ENCODE measurements around the gene SLC47A2. TPM values are rescaled to one million over a fixed set of nuclear protein-coding genes. Genes with fewer than 3 reads are reported as not detected.

Gene SLC47A2
- total RNA-seq, 1 donor from 2014 or later = not detected

- Mint-ChIP-seq H3K9me3 (no peaks in the 10 kb centered on the region), H3K36me3 (ENCODE audit: low read depth) (no peaks in the 10 kb centered on the region), H3K4me3 (peak overlapping the region; percentile 64), H3K4me1 (peaks cover 45% of the 10 kb centered on the region), H3K27me3 (peaks cover 7% of the 10 kb centered on the region), H3K27ac (peak overlapping the region; percentile 83)
- intact Hi-C loops (cut with micrococcal nuclease) = loop anchor here (2.0 to 5.0 kb wide), 2 partner anchors 107 to 379 kb away; partner anchors contain the start of genes ALDH3A2 and MAPK7
- no peak for DNase-seq
- TF ChIP-seq, protein P1, sequence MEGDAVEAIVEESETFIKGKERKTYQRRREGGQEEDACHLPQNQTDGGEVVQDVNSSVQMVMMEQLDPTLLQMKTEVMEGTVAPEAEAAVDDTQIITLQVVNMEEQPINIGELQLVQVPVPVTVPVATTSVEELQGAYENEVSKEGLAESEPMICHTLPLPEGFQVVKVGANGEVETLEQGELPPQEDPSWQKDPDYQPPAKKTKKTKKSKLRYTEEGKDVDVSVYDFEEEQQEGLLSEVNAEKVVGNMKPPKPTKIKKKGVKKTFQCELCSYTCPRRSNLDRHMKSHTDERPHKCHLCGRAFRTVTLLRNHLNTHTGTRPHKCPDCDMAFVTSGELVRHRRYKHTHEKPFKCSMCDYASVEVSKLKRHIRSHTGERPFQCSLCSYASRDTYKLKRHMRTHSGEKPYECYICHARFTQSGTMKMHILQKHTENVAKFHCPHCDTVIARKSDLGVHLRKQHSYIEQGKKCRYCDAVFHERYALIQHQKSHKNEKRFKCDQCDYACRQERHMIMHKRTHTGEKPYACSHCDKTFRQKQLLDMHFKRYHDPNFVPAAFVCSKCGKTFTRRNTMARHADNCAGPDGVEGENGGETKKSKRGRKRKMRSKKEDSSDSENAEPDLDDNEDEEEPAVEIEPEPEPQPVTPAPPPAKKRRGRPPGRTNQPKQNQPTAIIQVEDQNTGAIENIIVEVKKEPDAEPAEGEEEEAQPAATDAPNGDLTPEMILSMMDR (IDR thresholded peaks at IDR 0.05) = no peak
- POLR2A ChIA-PET = interaction anchor here (0.5 to 2.1 kb wide), 3 partner anchors 8 to 247 kb away, joined by 3 to 15 read pairs (median 4); partner anchors contain the start of gene ALDH3A2
- peak; percentile 37 for ATAC-seq (ENCODE audit: low read depth)
- CTCF ChIA-PET = interaction anchor here (0.7 to 4.5 kb wide), 6 partner anchors 8 to 393 kb away, joined by 3 to 33 read pairs (median 6); partner anchors contain the start of genes B9D1 and MAPK7
Measured at GRCh38 chr17:19755821-19756510, 39.6 kb upstream of the SLC47A2 start.

- Mint-ChIP-seq H3K9me3 (no peaks in the 10 kb centered on the region), H3K4me3 (peak overlapping the region; percentile 64), H3K4me1 (peaks cover 45% of the 10 kb centered on the region), H3K27me3 (peaks cover 11% of the 10 kb centered on the region), H3K36me3 (ENCODE audit: low read depth) (no peaks in the 10 kb centered on the region), H3K27ac (peak overlapping the region; percentile 83)
- intact Hi-C loops (cut with micrococcal nuclease) = loop anchor here (2.0 to 5.0 kb wide), 2 partner anchors 107 to 378 kb away; partner anchors contain the start of genes ALDH3A2 and MAPK7
- POLR2A ChIA-PET = interaction anchor here (0.5 to 2.1 kb wide), 4 partner anchors 9 to 246 kb away, joined by 3 to 15 read pairs (median 6); partner anchors contain the start of gene ALDH3A2
- DNase-seq = no peak
- TF ChIP-seq, protein P1 (IDR thresholded peaks at IDR 0.05) = no peak
- no peak for ATAC-seq (ENCODE audit: low read depth)
- CTCF ChIA-PET = interaction anchor here (0.7 to 4.5 kb wide), 6 partner anchors 9 to 392 kb away, joined by 3 to 33 read pairs (median 5); partner anchors contain the start of genes ALDH3A2, B9D1 and MAPK7
Measured at GRCh38 chr17:19755392-19755791, 39.0 kb upstream of the SLC47A2 start.

DNA sequence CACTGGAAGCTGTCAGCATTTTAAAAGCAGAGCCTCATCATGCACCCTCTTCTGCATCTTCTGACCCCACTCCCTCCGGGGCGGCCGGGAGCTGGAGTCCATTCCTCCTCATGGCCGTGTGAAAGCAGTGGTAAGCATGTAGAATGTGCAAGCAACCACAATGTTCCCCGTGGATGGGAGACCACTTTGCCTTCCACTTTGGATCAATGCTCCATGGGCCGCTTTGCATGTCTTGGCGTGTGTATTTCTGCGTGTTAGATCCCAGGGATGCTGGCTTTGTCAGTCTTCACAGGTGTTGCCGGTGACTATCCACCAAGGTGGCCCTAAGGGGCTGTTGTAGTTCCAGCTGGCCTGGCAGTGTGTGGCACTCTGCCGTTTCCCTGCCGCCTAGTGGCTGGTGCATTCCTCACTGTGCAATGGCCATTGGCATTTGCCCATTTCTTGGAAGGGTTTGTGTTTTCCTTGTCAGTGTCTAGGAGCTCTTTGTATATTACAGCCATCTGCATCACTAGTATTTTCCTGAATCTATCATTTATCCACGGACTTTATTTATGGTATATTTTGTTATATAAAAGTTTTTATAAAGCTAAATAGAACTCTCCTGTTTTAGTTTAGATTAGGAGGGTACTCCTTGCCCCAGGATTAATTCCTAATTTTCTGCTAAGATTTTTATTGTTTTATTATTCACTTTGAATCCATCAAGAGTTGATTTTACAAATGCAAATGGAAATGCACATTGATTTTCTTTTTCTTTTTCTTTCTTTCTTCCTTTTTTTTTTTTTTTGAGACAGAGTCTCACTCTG, 37.5 kb upstream of the SLC47A2 start:
- intact Hi-C loops (cut with micrococcal nuclease) = loop anchor here (2.0 kb wide), 1 partner anchor 105 kb away; the partner anchor contains the start of gene ALDH3A2
- DNase-seq (no peak), ATAC-seq (ENCODE audit: low read depth) (no peak)
- Mint-ChIP-seq H3K27ac (peak overlapping the region; percentile 74), H3K9me3 (no peaks in the 10 kb centered on the region), H3K27me3 (peaks cover 14% of the 10 kb centered on the region), H3K4me1 (peaks cover 45% of the 10 kb centered on the region), H3K36me3 (ENCODE audit: low read depth) (no peaks in the 10 kb centered on the region), H3K4me3 (peak overlapping the region; percentile 64)
- TF ChIP-seq, protein P1 (IDR thresholded peaks at IDR 0.05) = no peak
- POLR2A ChIA-PET = interaction anchor here (1.0 to 2.1 kb wide), 3 partner anchors 9 to 376 kb away, joined by 3 to 15 read pairs (median 3); partner anchors contain the start of genes ALDH3A2 and MAPK7
- CTCF ChIA-PET = interaction anchor here (1.3 to 4.5 kb wide), 4 partner anchors 9 to 391 kb away, joined by 3 to 33 read pairs (median 8); partner anchors contain the start of genes ALDH3A2 and B9D1

DNA sequence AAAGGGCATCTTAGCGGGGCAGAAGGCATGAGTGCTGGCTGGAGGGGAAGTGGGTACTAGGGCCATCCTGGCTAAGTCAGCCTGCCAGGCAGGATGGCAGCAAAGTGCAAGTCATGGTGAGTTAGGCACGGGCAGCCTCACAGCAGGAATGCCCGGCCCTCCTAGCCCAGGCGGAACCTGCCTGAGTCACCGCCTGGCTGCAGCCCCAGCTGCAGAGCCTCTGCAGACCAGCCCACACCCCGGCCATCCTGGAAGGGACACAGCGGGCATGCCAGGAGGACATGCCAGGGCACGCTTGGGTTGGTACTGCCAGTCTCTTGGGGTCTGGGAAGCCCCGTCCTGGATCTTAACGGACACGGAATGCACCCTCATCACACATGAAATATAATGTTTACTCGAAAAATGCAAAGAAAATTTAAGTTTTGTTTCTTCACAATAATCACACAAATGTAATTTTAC, 36.7 kb upstream of the SLC47A2 start:
- Mint-ChIP-seq H3K9me3 (no peaks in the 10 kb centered on the region), H3K27ac (no peak overlapping the region), H3K27me3 (peaks cover 15% of the 10 kb centered on the region), H3K4me1 (peaks cover 45% of the 10 kb centered on the region), H3K36me3 (ENCODE audit: low read depth) (no peaks in the 10 kb centered on the region), H3K4me3 (no peak overlapping the region)
- intact Hi-C loops (cut with micrococcal nuclease) = no loop called here
- POLR2A ChIA-PET = interaction anchor here (0.6 to 1.5 kb wide), 3 partner anchors 8 to 375 kb away, joined by 3 to 5 read pairs (median 3); partner anchors contain the start of gene MAPK7
- ATAC-seq (ENCODE audit: low read depth) (no peak), DNase-seq (no peak)
- CTCF ChIA-PET = interaction anchor here (4.5 kb wide), 1 partner anchor 11 kb away, joined by 33 read pairs; no protein-coding TSS in a partner anchor
- TF ChIP-seq, protein P1 (IDR thresholded peaks at IDR 0.05) = no peak

Measured in activated B cell treated with CpG ODN at 0.5 μM for 24 hours (primary cell).